GM12892 (cell line): ENCODE measurements around the gene CCDC40.

Experiments
- POLR2A ChIP-seq: IDR thresholded peaks from 2 replicates; pipeline ENCODE4 v1.6.1; 2011; ENCODE audit warnings: low read depth, low read length, control low read depth
- TAF1 ChIP-seq: IDR thresholded peaks from 2 replicates; pipeline ENCODE4 v1.6.1; 2011; ENCODE audit warnings: low read depth, mild to moderate bottlenecking, control low read depth, low read length, borderline replicate concordance

DNA sequence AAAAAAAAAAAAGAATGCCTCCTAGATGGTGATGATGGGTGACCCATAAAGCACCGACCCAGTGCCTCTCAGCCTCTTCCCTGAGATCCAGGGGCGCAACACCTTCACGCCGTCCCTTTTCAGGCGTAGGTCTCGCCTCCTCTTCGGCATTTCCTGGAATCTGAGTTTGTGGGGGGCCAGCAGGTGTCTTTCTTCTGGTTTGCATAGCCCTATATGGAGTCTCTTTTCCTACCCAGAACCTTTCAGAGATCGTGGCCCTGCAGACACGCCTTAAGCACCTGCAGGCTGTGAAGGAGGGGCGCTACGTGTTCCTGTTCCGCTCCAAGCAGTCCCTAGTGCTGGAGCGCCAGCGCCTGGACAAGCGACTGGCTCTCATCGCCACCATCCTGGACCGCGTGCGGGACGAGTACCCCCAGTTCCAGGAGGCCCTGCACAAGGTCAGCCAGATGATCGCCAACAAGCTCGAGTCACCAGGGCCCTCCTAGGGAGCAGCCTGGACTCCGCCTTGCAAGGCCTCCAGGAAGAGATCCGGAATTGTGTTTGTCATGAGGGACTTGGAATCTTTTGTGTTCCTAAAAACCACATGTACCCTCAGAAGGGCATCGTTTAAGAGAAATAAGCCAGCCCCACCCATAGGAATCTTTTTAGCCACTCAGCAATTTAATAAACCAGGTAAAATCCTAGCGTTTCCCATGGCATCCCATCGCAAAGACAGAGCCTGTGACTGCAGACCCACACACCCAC lies 63.0 kb downstream of the CCDC40 start:
- no peak for TF ChIP-seq POLR2A
- TF ChIP-seq TAF1: no peak
